Measurements from ENCODE around the gene ANGPTL2.

ANGPTL2 gene

DNA sequence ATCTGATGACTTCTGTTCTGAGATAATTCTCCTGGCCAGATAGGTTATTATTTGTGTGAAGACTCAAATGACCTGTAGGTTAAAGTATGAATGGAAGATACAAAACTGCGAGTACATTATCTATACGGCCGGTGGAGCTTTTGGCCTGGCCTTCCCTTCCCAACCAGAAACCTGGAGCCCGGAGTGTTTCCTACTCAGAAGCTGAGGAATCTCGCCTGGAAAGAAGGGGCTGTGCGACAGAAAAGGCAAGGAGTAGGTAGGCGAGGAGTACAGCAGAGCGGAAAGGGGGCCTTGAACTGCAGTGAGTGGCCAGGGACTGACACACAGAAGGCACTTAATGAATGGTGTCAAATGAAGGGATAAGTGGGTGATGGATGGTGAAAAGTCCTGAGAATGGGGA lies 34.6 kb downstream of the ANGPTL2 start:
- CTCF ChIA-PET: no interaction called here
- H3K27ac ChIP-seq: no peak overlapping the region
- no peak for DNase-seq (ENCODE audit: low spot score)
- POLR2A ChIA-PET (ENCODE audit: low non-redundant PET): no interaction called here
- TF ChIP-seq, protein P1, sequence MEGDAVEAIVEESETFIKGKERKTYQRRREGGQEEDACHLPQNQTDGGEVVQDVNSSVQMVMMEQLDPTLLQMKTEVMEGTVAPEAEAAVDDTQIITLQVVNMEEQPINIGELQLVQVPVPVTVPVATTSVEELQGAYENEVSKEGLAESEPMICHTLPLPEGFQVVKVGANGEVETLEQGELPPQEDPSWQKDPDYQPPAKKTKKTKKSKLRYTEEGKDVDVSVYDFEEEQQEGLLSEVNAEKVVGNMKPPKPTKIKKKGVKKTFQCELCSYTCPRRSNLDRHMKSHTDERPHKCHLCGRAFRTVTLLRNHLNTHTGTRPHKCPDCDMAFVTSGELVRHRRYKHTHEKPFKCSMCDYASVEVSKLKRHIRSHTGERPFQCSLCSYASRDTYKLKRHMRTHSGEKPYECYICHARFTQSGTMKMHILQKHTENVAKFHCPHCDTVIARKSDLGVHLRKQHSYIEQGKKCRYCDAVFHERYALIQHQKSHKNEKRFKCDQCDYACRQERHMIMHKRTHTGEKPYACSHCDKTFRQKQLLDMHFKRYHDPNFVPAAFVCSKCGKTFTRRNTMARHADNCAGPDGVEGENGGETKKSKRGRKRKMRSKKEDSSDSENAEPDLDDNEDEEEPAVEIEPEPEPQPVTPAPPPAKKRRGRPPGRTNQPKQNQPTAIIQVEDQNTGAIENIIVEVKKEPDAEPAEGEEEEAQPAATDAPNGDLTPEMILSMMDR (conservative IDR thresholded peaks at IDR 0.05; ENCODE audit: low read depth): no peak

GRCh38 chr9:127087411-127087810 lies 35.0 kb downstream of the ANGPTL2 start:
- TF ChIP-seq, protein P1 (conservative IDR thresholded peaks at IDR 0.05; ENCODE audit: low read depth): no peak
- ChIA-PET POLR2A (ENCODE audit: low non-redundant PET) (no interaction called here), CTCF (no interaction called here)
- no peak overlapping the region for H3K27ac ChIP-seq
- no peak for DNase-seq (ENCODE audit: low spot score)

DNA sequence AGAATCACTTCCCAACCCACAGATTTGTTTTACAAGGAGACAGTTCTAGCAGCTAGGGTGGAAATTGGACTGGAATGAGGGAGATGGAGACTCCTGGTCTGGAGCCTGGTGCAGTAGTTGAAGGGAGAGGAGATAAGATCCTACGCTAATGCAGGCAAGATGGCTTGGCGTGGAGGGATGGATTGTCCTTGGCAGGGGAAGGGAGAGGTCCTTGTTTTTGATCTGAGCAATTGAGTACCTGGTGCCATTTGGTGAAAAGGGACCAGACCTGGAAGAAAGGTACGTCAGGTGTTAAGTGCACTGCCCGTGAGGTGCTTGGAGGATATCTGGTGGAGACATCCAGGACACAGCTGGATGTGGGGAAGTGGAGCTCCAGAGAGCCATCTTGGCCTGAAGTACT lies 35.7 kb downstream of the ANGPTL2 start:
- ChIA-PET CTCF (no interaction called here), POLR2A (ENCODE audit: low non-redundant PET) (no interaction called here)

DNA sequence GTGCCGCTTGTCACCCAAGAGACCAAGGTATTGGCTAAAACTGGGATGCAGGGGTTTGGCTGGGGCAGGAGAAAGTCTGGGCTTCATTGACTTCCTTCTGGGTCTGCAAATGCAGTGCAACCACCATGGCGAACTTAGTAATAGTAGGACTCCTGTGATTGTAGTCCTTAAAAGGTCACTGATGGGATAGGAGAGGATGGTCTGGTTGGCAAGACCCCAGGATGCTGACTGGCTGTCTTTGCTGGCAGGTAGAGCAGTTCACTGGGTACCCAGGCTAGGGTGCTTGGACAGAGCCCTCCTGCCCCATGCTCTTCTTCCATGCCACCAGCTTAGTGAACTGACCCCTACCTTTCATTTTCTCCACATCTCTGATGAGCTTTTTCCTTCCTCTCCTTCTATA lies 37.2 kb downstream of the ANGPTL2 start:
- TF ChIP-seq, protein P1 (conservative IDR thresholded peaks at IDR 0.05; ENCODE audit: low read depth): no peak
- ChIA-PET POLR2A (ENCODE audit: low non-redundant PET) (no interaction called here), CTCF (no interaction called here)
- no peak for DNase-seq (ENCODE audit: low spot score)
- no peak overlapping the region for H3K27ac ChIP-seq

More for the DNA sequence above, 35.7 kb downstream of the ANGPTL2 start:
- DNase-seq (ENCODE audit: low spot score): no peak
- no peak overlapping the region for H3K27ac ChIP-seq
- TF ChIP-seq, protein P1 (conservative IDR thresholded peaks at IDR 0.05; ENCODE audit: low read depth): no peak

GRCh38 chr9:127084076-127085039 lies 38.1 kb downstream of the ANGPTL2 start:
- TF ChIP-seq, protein P1 (conservative IDR thresholded peaks at IDR 0.05; ENCODE audit: low read depth): no peak
- no peak overlapping the region for H3K27ac ChIP-seq
- POLR2A ChIA-PET (ENCODE audit: low non-redundant PET): no interaction called here
- CTCF ChIA-PET: interaction anchor here (0.6 to 1.0 kb wide), 3 partner anchors 37 to 126 kb away, joined by 3 read pairs; no protein-coding TSS in a partner anchor
- DNase-seq (ENCODE audit: low spot score): no peak

DNA sequence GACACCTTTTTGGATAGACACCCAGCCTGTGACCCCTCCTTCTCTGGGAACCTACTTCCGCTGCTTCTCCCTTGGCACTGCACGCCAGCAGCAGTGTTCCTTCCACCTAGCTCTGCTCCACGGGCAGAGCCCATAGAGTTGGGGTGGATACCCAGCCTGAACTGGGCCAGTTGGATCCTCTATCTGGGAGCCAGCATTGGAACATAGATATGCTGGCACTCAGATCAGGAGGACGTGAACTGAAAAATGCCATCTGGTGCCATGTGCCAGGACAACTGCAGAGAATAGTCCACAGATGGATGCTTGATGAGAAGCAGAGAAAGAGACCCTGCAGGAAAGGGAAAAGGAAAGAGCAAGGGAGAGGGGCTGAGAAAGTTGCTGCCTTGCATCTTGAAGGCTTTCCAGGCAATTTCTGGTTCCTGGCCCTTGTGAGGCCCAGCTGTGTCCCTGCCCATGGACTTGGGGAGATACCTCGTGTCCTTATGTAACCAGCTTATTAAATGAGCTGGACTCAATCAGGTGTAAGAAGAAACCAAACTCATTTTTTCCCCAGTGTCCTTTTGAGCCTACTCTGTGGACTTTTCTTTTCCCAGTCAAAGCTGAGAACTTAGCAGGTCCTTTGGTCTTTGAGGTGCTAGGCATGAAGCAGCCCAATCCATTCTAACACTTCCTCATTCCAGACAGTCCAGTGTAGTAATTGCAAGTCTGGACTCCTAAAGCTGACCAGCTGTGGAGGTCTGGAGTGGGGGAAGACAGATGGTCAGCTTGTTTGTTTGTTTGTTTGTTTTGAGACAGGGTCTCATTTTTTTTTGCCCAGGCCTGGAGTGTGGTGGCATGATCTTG lies 39.1 kb downstream of the ANGPTL2 start:
- ChIA-PET CTCF (interaction anchor here (0.5 to 1.0 kb wide), 4 partner anchors 10 to 125 kb away, joined by 3 to 4 read pairs (median 3); no protein-coding TSS in a partner anchor), POLR2A (ENCODE audit: low non-redundant PET) (no interaction called here)
- H3K27ac ChIP-seq: no peak overlapping the region
- TF ChIP-seq, protein P1 (conservative IDR thresholded peaks at IDR 0.05; ENCODE audit: low read depth): no peak
- no peak for DNase-seq (ENCODE audit: low spot score)

All from RWPE1 (cell line).